Stomach (tissue), 9 donors: ENCODE measurements around the gene NDOR1. TPM values are rescaled to one million over a fixed set of nuclear protein-coding genes. Genes with fewer than 3 reads are reported as not detected.
"Not testable (repeated sequence)": the region's sequence is repeated elsewhere in the genome, so short reads cannot be mapped to it uniquely, and the experiment has no call there.

Experiments used
- DNase-seq, 2 donors: peaks; one replicate each; pipeline versions ENCODE4 v3.0.0 to v3.0.0-alpha.2; 2013 to 2019
- H3K27ac ChIP-seq, 5 donors: fragments of 200-600 bp in 4 of 5; sonication (generic) in 4 of 5; one replicate each; pipeline ENCODE4 v1.5.1; 2013 to 2019; ENCODE audit warnings: mild to moderate bottlenecking in 1 of 5, moderate library complexity in 1 of 5
- H3K27me3 ChIP-seq, 3 donors: fragments of 200-600 bp; sonication (generic); one replicate each; pipeline ENCODE4 v1.5.1; 2017 to 2019; ENCODE audit warnings: mixed run types in 1 of 3
- H3K36me3 ChIP-seq, 4 donors: fragments of 200-600 bp; sonication (generic); 1 replicate in 3 of 4; 2 replicates in 1 of 4; pipeline ENCODE4 v1.5.1; 2016 to 2019
- H3K4me1 ChIP-seq, 4 donors: fragments of 200-600 bp; sonication (generic); one replicate each; pipeline ENCODE4 v1.5.1; 2016 to 2019
- H3K4me3 ChIP-seq, 4 donors: fragments of 200-600 bp; sonication (generic) in 3 of 4; one replicate each; pipeline ENCODE4 v1.5.1; 2016 to 2019; ENCODE audit warnings: mild to moderate bottlenecking in 1 of 4
- H3K9me3 ChIP-seq, 4 donors: fragments of 200-600 bp; sonication (generic); one replicate each; pipeline ENCODE4 v1.5.1; 2016 to 2019
- EP300 ChIP-seq: sonication (generic); formaldehyde crosslinking; IDR thresholded peaks from one replicate; pipeline ENCODE4 v1.6.1; 2017; ENCODE audit warnings: antibody characterized with exemption
- POLR2A ChIP-seq, 4 donors: fragments of 450-650 bp; IDR thresholded peaks; one replicate each; pipeline ENCODE4 v1.6.1; 2016; ENCODE audit warnings: antibody characterized with exemption in 4 of 4, control low read depth in 2 of 4, mild to moderate bottlenecking in 1 of 4, moderate library complexity in 1 of 4
- POLR2AphosphoS5 ChIP-seq, 3 donors: sonication (generic); formaldehyde crosslinking; IDR thresholded peaks; one replicate each; pipeline ENCODE4 v1.6.1; 2016; ENCODE audit warnings: antibody characterized with exemption in 3 of 3
- WGBS, 5 donors: extraction: QIAGEN DNeasy Blood & Tissue Kit in 3 of 5; methylation state at CpG; one replicate each; pipeline versions ENCODE4 v1.1.5 to v1.1.7; 2013 to 2018; 5-methylcytosine and 5-hydroxymethylcytosine counted together
- intact Hi-C: fragments of 100-400 bp; cut with DNase I; formaldehyde crosslinking; loops from one replicate; pipeline ENCODE4 v1.15.1; 2023; ENCODE audit warnings: low total_unique reads
- polyA plus RNA-seq, 3 donors: library from polyadenylated mRNA; stranded (reverse); fragments of 200-250 nt; gene quantifications; one replicate each; pipeline ENCODE4 v1.2.3, GENCODE V29; 2013
- total RNA-seq, 5 donors: library from RNA; depleted of rRNA; stranded (reverse); fragments of >200 nt; gene quantifications; one replicate each; pipeline versions ENCODE4 v1.1.0 to v1.2.3, GENCODE V29; 2014 to 2016
- TF ChIP-seq, protein P1 (sequence below), 7 experiments: fragments of 450-650 bp in 4 of 7; fragments of 200-600 bp in 3 of 7; sonication (generic) in 3 of 7; IDR thresholded peaks; one replicate each; pipeline ENCODE4 v1.5.1; 2016 to 2019; ENCODE audit warnings: antibody characterized with exemption in 7 of 7, control low read depth in 2 of 7, mild to moderate bottlenecking in 1 of 7
- donor health status: healthy with polysubstance abuse.
- donor health status: Bipolar disorder and iron deficiency.
- donor health status: healthy.

The NDOR1 gene
- total and polyA plus RNA-seq, 8 donors, result 0.89 to 105 (median 7.9) TPM

DNA sequence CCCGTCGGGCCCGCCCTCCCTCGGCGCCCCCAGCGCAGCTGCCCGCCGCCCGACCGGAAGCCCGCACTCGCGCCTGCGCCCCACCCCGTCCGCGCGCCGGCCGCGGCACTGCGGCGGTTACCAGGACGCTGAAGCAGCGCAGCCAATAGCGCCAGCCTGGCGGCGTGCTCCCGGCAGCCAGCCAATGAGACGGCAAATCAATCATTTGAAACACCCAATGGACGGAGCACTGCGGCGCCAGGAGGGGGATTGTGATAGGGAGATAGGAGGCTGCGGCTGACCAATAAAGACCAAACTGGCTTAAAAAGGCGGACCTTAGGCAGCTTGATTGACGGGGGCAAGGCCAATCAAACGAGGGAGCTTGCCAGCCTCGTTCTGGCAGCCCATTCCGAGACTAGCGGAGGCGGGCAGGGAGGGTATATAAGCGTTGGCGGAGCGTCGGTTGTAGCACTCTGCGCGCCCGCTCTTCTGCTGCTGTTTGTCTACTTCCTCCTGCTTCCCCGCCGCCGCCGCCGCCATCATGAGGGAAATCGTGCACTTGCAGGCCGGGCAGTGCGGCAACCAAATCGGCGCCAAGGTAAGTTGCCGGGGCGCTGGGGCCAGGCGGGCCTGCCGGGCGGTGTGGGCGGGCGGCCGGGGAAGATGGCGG lies 35.5 kb downstream of the NDOR1 start, which contains the start of gene TUBB4B:
Gene TUBB4B, plus strand, starts transcription at position 447 of the 649 bp plus-strand sequence. Its CDS starts 74 bp downstream, at position 521.
- intact Hi-C loops, result no loop called here
- peaks cover 0 to 3% (median under 1%) of the 10 kb centered on the region in 3 donors for H3K27me3 ChIP-seq
- peak within 1 kb of the TSS; percentile 73 to 94 (median 82) for H3K4me3 ChIP-seq
- H3K36me3 ChIP-seq, result peaks cover 16 to 22% (median 21%) of the 10 kb centered on the region in 4 donors
- peak; percentile 99 to 100 for DNase-seq
- 0% methylated on average over 42 to 67 of the region's 67 CpGs for WGBS, 5 donors
- H3K4me1 ChIP-seq, result peaks cover 45 to 72% (median 71%) of the 10 kb centered on the region in 4 donors
- H3K9me3 ChIP-seq, result no peaks in the 10 kb centered on the region
- peak within 1 kb of the TSS; percentile 93 to 97 (median 97) for H3K27ac ChIP-seq
- TF ChIP-seq POLR2AphosphoS5 (IDR thresholded peaks at IDR 0.05), result peak; percentile 86 to 100 (median 100)
- TF ChIP-seq POLR2A (IDR thresholded peaks at IDR 0.05), result peak in 2 of 4 donors; percentile 91 to 100
- TF ChIP-seq EP300, result no peak
- TF ChIP-seq, protein P1, sequence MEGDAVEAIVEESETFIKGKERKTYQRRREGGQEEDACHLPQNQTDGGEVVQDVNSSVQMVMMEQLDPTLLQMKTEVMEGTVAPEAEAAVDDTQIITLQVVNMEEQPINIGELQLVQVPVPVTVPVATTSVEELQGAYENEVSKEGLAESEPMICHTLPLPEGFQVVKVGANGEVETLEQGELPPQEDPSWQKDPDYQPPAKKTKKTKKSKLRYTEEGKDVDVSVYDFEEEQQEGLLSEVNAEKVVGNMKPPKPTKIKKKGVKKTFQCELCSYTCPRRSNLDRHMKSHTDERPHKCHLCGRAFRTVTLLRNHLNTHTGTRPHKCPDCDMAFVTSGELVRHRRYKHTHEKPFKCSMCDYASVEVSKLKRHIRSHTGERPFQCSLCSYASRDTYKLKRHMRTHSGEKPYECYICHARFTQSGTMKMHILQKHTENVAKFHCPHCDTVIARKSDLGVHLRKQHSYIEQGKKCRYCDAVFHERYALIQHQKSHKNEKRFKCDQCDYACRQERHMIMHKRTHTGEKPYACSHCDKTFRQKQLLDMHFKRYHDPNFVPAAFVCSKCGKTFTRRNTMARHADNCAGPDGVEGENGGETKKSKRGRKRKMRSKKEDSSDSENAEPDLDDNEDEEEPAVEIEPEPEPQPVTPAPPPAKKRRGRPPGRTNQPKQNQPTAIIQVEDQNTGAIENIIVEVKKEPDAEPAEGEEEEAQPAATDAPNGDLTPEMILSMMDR (IDR thresholded peaks at IDR 0.05), result no peak

GRCh38 chr9:137241490-137242268 lies 36.2 kb downstream of the NDOR1 start:
- Histone ChIP-seq H3K27me3 (no peaks in the 10 kb centered on the region), H3K9me3 (no peaks in the 10 kb centered on the region), H3K36me3 (peaks cover 16 to 22% (median 21%) of the 10 kb centered on the region in 4 donors), H3K4me1 (peaks cover 38 to 65% (median 63%) of the 10 kb centered on the region in 4 donors), H3K4me3 (peak overlapping the region; percentile 73 to 94 (median 82)), H3K27ac (peak overlapping the region; percentile 90 to 97 (median 94))
- WGBS, 5 donors, result 0 to 2% (median 1%) methylated on average over 30 to 83 of the region's 83 CpGs
- DNase-seq, result peak; percentile 70 to 81
- intact Hi-C loops, result no loop called here
- TF ChIP-seq POLR2A (IDR thresholded peaks at IDR 0.05) (no peak), EP300 (no peak), POLR2AphosphoS5 (IDR thresholded peaks at IDR 0.05) (no peak)
- TF ChIP-seq, protein P1 (IDR thresholded peaks at IDR 0.05), result no peak

DNA sequence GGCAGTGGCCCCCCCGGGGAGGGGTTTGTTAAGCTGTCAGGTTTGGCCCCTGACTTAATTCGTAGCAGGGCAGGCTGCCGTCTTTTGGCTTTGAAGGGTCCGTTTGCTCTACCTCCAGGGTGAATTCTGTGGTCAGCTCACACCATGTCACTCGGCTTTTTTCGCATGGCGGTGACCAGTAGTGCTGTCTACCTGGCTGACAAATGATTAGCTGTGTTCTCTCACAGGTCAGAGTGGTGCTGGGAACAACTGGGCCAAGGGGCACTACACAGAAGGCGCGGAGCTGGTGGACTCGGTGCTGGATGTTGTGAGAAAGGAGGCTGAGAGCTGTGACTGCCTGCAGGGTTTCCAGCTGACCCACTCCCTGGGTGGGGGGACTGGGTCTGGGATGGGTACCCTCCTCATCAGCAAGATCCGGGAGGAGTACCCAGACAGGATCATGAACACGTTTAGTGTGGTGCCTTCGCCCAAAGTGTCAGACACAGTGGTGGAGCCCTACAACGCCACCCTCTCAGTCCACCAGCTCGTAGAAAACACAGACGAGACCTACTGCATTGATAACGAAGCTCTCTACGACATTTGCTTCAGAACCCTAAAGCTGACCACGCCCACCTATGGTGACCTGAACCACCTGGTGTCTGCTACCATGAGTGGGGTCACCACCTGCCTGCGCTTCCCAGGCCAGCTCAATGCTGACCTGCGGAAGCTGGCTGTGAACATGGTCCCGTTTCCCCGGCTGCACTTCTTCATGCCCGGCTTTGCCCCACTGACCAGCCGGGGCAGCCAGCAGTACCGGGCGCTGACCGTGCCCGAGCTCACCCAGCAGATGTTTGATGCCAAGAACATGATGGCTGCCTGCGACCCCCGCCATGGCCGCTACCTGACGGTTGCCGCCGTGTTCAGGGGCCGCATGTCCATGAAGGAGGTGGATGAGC lies 37.0 kb downstream of the NDOR1 start:
- intact Hi-C loops, result no loop called here
- DNase-seq, result no peak
- Histone ChIP-seq H3K9me3 (no peaks in the 10 kb centered on the region), H3K27ac (peak overlapping the region; percentile 82 to 97 (median 92)), H3K4me3 (peak overlapping the region; percentile 73 to 94 (median 82)), H3K36me3 (peaks cover 16 to 22% (median 21%) of the 10 kb centered on the region in 4 donors), H3K27me3 (no peaks in the 10 kb centered on the region), H3K4me1 (peaks cover 30 to 57% (median 55%) of the 10 kb centered on the region in 4 donors)
- no peak for TF ChIP-seq POLR2A (IDR thresholded peaks at IDR 0.05)
- TF ChIP-seq, protein P1 (IDR thresholded peaks at IDR 0.05), result no peak
- no peak for TF ChIP-seq EP300
- TF ChIP-seq POLR2AphosphoS5 (IDR thresholded peaks at IDR 0.05), result peak in 1 of 3 donors; percentile 4
- whole genome bisulfite sequencing, 5 donors, result 54 to 69% (median 59%) methylated on average over 35 to 36 of the region's 36 CpGs

DNA sequence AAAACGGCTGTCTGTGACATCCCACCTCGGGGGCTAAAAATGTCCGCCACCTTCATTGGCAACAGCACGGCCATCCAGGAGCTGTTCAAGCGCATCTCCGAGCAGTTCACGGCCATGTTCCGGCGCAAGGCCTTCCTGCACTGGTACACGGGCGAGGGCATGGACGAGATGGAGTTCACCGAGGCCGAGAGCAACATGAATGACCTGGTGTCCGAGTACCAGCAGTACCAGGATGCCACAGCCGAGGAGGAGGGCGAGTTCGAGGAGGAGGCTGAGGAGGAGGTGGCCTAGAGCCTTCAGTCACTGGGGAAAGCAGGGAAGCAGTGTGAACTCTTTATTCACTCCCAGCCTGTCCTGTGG lies 37.7 kb downstream of the NDOR1 start:
- intact Hi-C loops, H3K27ac ChIP-seq, DNase-seq, H3K27me3 ChIP-seq, H3K9me3 ChIP-seq: not testable (repeated sequence)
- H3K4me3 ChIP-seq, result peak overlapping the region in 3 of 4 donors; percentile 75 to 94 (median 89)
- H3K36me3 ChIP-seq, result peaks cover 16 to 22% (median 21%) of the 10 kb centered on the region in 4 donors
- 87 to 92% (median 88%) methylated on average over 15 to 18 of the region's 18 CpGs for WGBS, 5 donors
- H3K4me1 ChIP-seq, result peaks cover 28 to 50% (median 48%) of the 10 kb centered on the region in 4 donors
